Measurements from ENCODE around the gene PLEKHH2. TPM values are rescaled to one million over a fixed set of nuclear protein-coding genes. Genes with fewer than 3 reads are reported as not detected.

PLEKHH2 gene
- total and polyA plus RNA-seq, 12 donors, result 1.9 to 18.3 (median 5.9) TPM

DNA sequence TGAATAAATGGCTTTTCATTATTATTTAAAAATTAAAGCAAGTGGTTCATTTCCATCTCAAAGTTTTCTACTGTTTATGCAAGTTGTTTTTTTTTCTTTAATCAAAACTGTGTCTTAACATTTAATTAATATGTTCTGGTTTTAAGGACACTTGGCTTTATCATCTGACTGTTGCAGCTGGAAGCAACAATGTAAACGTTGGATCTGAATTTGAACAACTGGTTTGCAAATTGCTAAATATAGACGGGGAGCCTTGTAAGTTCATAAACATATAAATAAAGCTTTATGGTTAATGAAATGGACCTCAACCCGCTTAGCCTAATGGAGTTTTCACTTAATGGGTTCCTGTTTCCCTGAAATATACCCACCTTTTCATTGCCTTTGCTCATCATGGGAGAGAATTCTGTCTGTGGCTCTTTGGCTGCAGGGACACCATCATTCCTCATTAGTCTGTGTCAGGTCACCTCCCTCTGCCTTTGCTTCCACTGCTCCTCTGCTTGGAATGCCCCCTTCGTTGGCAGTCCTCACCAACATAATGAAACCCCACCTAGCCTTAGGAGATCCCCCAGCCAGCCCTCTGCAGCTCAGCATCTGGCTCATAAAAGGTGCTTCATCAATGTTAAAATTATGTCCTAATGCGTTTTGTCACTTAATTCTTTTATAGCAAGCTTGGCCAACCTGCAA lies 92.6 kb downstream of the PLEKHH2 start:
- WGBS, 4 donors, result 71 to 75% (median 72%) methylated on average over 5 of the region's 5 CpGs
- Histone ChIP-seq H3K36me3 (replicated peaks in 1 of 2) (no peaks in the 10 kb centered on the region), H3K27ac (no peak overlapping the region), H3K4me1 (replicated peaks in 1 of 2) (peaks cover 5 to 12% of the 10 kb centered on the region in 2 donors), H3K4me3 (no peak overlapping the region), H3K27me3 (no peaks in the 10 kb centered on the region), H3K9me3 (replicated peaks in 1 of 3) (no peaks in the 10 kb centered on the region)
- DNase-seq, result no peak
- TF ChIP-seq, protein P1, sequence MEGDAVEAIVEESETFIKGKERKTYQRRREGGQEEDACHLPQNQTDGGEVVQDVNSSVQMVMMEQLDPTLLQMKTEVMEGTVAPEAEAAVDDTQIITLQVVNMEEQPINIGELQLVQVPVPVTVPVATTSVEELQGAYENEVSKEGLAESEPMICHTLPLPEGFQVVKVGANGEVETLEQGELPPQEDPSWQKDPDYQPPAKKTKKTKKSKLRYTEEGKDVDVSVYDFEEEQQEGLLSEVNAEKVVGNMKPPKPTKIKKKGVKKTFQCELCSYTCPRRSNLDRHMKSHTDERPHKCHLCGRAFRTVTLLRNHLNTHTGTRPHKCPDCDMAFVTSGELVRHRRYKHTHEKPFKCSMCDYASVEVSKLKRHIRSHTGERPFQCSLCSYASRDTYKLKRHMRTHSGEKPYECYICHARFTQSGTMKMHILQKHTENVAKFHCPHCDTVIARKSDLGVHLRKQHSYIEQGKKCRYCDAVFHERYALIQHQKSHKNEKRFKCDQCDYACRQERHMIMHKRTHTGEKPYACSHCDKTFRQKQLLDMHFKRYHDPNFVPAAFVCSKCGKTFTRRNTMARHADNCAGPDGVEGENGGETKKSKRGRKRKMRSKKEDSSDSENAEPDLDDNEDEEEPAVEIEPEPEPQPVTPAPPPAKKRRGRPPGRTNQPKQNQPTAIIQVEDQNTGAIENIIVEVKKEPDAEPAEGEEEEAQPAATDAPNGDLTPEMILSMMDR (IDR thresholded peaks at IDR 0.05), result no peak
- TF ChIP-seq POLR2A (IDR thresholded peaks at IDR 0.05), result no peak
- intact Hi-C loops (cut with DNase I), result no loop called here

DNA sequence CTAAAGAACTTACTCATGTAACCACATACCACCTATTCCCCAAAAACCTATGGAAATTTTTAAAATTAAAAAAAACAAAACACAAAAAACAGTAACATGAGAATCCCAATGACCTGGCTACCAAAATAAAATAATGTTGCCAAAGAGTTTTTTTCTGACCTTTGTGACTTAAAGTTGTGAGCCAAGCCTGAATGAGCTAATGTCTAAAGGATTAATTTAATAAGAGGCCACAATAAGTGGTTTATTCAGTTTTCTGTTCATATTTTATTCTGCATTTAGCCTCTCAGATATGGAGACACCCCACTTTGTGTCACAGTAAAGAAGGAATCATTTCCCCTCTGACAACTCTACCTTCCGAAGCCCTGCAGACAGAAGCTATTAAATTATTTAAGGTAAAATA lies 94.2 kb downstream of the PLEKHH2 start:
- Histone ChIP-seq H3K36me3 (replicated peaks in 1 of 2) (no peaks in the 10 kb centered on the region), H3K27ac (no peak overlapping the region), H3K4me1 (replicated peaks in 1 of 2) (no peaks in the 10 kb centered on the region), H3K9me3 (replicated peaks in 1 of 3) (no peaks in the 10 kb centered on the region), H3K27me3 (no peaks in the 10 kb centered on the region), H3K4me3 (no peak overlapping the region)
- TF ChIP-seq POLR2A (IDR thresholded peaks at IDR 0.05), result no peak
- TF ChIP-seq, protein P1 (IDR thresholded peaks at IDR 0.05), result no peak
- 86 to 100% (median 93%) methylated on average over 1 of the region's 1 CpG for WGBS, 4 donors
- intact Hi-C loops (cut with DNase I), result no loop called here
- no peak for DNase-seq

DNA sequence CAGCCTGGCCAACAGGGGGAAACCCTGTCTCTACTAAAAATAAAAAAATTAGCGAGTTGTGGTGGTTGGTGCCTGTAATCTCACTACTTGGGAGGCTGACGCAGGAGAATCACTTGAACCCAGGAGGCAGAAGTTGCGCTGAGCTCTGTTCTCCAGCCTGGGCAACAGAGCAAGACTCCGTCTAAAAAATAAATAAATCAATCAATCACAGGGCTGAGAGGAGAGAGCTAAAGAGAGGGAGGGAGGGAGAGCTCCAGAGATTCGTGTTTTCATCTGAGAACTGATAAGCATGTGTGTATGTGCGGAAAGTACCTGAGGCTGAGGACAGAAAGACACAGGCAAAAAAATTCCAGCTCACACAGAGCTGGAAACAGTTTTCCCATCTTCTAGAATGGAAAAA lies 99.6 kb downstream of the PLEKHH2 start:
- H3K27me3 ChIP-seq, result no peaks in the 10 kb centered on the region
- 89 to 93% (median 91%) methylated on average over 6 of the region's 6 CpGs for WGBS, 4 donors
- TF ChIP-seq, protein P1 (IDR thresholded peaks at IDR 0.05), result no peak
- no peak for TF ChIP-seq POLR2A (IDR thresholded peaks at IDR 0.05)
- no peak for DNase-seq
- H3K4me3 ChIP-seq, result no peak overlapping the region
- no peak overlapping the region for H3K27ac ChIP-seq
- no peaks in the 10 kb centered on the region for H3K9me3 ChIP-seq (replicated peaks in 1 of 3)
- no peaks in the 10 kb centered on the region for H3K36me3 ChIP-seq (replicated peaks in 1 of 2)
- intact Hi-C loops (cut with DNase I), result no loop called here
- no peaks in the 10 kb centered on the region for H3K4me1 ChIP-seq (replicated peaks in 1 of 2)

DNA sequence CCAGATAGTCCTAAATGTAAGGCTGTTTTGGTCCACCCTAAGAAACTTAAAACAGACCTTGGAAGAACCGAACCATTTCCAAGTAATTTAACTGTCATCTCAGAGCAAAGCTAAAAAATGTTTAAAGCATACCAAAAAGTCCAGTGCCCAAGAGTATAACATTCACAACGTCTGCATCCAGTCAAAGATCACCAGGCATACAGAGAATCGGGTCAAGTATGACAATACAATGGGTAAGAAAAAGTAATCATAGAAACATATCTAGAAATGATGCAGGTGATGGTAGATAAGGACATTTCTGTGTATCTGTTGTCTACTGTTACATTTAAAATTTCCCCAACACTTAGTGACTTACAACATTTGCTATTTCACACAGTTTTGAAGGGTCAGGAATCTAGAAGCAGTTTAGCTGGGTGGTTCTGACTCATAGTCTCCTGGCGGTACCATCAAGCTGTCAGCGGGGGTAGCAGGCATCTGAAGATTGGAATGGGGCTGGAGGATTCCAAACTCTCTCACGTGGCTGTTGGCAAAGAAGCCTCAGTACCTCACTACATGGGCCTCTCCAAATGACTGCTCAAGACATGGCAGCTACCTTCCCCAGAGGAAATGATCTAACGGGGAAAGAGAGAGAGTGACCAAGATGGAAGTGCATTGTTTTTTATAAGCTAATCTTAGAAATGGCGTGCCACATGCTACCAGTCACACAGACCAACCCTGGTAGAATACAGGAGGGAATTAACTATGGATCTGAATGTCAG lies 100.2 kb downstream of the PLEKHH2 start:
- no peak for DNase-seq
- H3K9me3 ChIP-seq (replicated peaks in 1 of 3), result no peaks in the 10 kb centered on the region
- no peak overlapping the region for H3K27ac ChIP-seq
- H3K36me3 ChIP-seq (replicated peaks in 1 of 2), result no peaks in the 10 kb centered on the region
- H3K4me3 ChIP-seq, result no peak overlapping the region
- 84 to 88% (median 86%) methylated on average over 7 to 8 of the region's 8 CpGs for WGBS, 4 donors
- H3K4me1 ChIP-seq (replicated peaks in 1 of 2), result no peaks in the 10 kb centered on the region
- no peaks in the 10 kb centered on the region for H3K27me3 ChIP-seq
- TF ChIP-seq POLR2A (IDR thresholded peaks at IDR 0.05), result no peak
- TF ChIP-seq, protein P1 (IDR thresholded peaks at IDR 0.05), result no peak
- intact Hi-C loops (cut with DNase I), result no loop called here

All from adrenal gland (tissue), 12 donors.